Gastroesophageal sphincter (tissue), 3 donors: ENCODE results near the gene LPO.

Experiments used
- EP300 ChIP-seq: sonication (generic); formaldehyde crosslinking; IDR thresholded peaks from one replicate; pipeline ENCODE4 v1.6.1; 2017; ENCODE audit warnings: antibody characterized with exemption, mild to moderate bottlenecking
- POLR2AphosphoS5 ChIP-seq: sonication (generic); formaldehyde crosslinking; IDR thresholded peaks from one replicate; pipeline ENCODE4 v1.6.1; 2017; ENCODE audit warnings: antibody characterized with exemption
- TF ChIP-seq, protein P1 (sequence below), 4 experiments: fragments of 200-600 bp in 2 of 4; fragments of 450-650 bp in 2 of 4; sonication (generic) in 1 of 4; IDR thresholded peaks; one replicate each; pipeline ENCODE4 v1.5.1; 2017 to 2019; ENCODE audit warnings: antibody characterized with exemption in 4 of 4, mild to moderate bottlenecking in 2 of 4, moderate library complexity in 2 of 4

DNA sequence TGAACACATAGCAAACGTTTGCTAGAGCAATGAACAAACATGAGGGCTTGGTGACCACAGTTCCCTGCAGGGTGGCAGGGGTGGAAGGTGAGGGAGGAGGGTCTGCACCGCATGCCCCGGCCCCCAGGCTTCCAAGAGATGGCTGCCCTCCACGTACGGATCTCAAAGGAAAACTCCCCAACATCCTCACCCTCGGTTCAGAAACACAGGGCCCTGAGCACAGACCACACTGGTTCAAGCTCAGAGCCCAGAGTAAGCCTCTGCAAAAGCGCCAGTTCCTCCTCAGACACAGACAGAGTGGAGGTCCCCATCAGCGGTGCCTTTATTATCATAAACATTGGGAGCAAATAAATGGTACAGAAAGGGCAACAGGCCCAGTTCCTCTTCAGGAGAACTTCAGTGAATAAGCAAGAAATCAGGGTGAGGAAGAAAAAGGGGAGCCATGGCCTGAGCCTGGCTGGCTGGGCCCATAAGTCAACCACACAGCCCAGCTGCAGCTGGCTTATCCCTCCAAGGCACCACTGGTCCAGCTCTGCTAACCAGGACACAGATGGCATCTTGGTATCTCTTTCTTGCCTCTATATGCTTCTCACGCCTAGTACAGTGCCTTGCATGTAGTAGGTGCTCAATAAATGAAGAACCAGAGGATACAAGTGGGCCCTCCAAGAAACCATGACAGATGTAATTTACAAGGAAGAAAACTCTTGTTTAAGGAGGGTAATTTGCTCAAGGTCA is 31.3 kb downstream of the LPO start:
- TF ChIP-seq, protein P1, sequence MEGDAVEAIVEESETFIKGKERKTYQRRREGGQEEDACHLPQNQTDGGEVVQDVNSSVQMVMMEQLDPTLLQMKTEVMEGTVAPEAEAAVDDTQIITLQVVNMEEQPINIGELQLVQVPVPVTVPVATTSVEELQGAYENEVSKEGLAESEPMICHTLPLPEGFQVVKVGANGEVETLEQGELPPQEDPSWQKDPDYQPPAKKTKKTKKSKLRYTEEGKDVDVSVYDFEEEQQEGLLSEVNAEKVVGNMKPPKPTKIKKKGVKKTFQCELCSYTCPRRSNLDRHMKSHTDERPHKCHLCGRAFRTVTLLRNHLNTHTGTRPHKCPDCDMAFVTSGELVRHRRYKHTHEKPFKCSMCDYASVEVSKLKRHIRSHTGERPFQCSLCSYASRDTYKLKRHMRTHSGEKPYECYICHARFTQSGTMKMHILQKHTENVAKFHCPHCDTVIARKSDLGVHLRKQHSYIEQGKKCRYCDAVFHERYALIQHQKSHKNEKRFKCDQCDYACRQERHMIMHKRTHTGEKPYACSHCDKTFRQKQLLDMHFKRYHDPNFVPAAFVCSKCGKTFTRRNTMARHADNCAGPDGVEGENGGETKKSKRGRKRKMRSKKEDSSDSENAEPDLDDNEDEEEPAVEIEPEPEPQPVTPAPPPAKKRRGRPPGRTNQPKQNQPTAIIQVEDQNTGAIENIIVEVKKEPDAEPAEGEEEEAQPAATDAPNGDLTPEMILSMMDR (IDR thresholded peaks at IDR 0.05), result no peak
- TF ChIP-seq EP300, result no peak
- no peak for TF ChIP-seq POLR2AphosphoS5
